Uterus (tissue), 2 donors: ENCODE data around the gene BMP2K.

ENCODE experiments used
- POLR2A ChIP-seq, 2 donors: fragments of 450-650 bp; IDR thresholded peaks; one replicate each; pipeline ENCODE4 v1.6.1; 2016; ENCODE audit warnings: antibody characterized with exemption in 2 of 2, mild to moderate bottlenecking in 1 of 2, moderate library complexity in 1 of 2
- TF ChIP-seq, protein P1 (sequence below), 4 experiments: fragments of 200-600 bp in 2 of 4; fragments of 450-650 bp in 2 of 4; sonication (generic) in 2 of 4; IDR thresholded peaks; one replicate each; pipeline ENCODE4 v1.5.1; 2016 to 2019; ENCODE audit warnings: antibody characterized with exemption in 4 of 4, mild to moderate bottlenecking in 2 of 4, moderate library complexity in 1 of 4

DNA sequence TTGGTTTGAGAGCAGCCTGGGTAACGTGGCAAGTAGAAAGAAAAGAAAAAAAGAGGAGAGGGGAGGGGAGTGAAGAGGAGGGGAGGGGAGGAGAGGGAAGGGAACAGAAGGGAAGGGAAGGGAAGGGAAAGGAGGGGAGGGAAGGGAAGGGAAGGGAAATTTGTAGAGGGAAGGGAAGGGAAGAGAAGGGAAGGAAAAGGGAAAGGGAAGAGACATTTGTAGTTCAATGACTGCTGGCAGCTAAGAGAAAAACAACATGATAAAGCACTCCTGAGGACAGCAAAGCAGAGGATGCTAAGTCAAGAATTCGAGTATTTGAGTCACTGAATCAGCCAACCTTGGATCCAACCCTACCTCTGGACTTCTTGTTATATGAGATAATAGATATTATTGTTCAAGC, 38.2 kb upstream of the BMP2K start:
- TF ChIP-seq, protein P1, sequence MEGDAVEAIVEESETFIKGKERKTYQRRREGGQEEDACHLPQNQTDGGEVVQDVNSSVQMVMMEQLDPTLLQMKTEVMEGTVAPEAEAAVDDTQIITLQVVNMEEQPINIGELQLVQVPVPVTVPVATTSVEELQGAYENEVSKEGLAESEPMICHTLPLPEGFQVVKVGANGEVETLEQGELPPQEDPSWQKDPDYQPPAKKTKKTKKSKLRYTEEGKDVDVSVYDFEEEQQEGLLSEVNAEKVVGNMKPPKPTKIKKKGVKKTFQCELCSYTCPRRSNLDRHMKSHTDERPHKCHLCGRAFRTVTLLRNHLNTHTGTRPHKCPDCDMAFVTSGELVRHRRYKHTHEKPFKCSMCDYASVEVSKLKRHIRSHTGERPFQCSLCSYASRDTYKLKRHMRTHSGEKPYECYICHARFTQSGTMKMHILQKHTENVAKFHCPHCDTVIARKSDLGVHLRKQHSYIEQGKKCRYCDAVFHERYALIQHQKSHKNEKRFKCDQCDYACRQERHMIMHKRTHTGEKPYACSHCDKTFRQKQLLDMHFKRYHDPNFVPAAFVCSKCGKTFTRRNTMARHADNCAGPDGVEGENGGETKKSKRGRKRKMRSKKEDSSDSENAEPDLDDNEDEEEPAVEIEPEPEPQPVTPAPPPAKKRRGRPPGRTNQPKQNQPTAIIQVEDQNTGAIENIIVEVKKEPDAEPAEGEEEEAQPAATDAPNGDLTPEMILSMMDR (IDR thresholded peaks at IDR 0.05) = no peak
- no peak for TF ChIP-seq POLR2A (IDR thresholded peaks at IDR 0.05)
